Measurements from ENCODE around the gene CDC14A. TPM values are rescaled to one million over a fixed set of nuclear protein-coding genes. Genes with fewer than 3 reads are reported as not detected.

Gene CDC14A
- total RNA-seq, 1 donor from 2014 or later, result 0.79 TPM

- no peaks in the 10 kb centered on the region for H3K36me3 ChIP-seq (ENCODE audit: control insufficient read depth, insufficient read depth, low read length)
- DNase-seq (ENCODE audit: low read depth), result no peak
- no peak overlapping the region for H3K4me3 ChIP-seq (ENCODE audit: low read depth, low read length)
- FAIRE-seq, result no peak
- TF ChIP-seq, protein P1, sequence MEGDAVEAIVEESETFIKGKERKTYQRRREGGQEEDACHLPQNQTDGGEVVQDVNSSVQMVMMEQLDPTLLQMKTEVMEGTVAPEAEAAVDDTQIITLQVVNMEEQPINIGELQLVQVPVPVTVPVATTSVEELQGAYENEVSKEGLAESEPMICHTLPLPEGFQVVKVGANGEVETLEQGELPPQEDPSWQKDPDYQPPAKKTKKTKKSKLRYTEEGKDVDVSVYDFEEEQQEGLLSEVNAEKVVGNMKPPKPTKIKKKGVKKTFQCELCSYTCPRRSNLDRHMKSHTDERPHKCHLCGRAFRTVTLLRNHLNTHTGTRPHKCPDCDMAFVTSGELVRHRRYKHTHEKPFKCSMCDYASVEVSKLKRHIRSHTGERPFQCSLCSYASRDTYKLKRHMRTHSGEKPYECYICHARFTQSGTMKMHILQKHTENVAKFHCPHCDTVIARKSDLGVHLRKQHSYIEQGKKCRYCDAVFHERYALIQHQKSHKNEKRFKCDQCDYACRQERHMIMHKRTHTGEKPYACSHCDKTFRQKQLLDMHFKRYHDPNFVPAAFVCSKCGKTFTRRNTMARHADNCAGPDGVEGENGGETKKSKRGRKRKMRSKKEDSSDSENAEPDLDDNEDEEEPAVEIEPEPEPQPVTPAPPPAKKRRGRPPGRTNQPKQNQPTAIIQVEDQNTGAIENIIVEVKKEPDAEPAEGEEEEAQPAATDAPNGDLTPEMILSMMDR (IDR thresholded peaks at IDR 0.05; ENCODE audit: insufficient read depth, low read length, severe bottlenecking), result no peak
- H3K27me3 ChIP-seq (ENCODE audit: control insufficient read depth, insufficient read depth, low read length), result no peaks in the 10 kb centered on the region
These were observed 39.4 kb downstream of the CDC14A start for GRCh38 chr1:100391675-100392074.

- FAIRE-seq, result no peak
These were observed 40.5 kb downstream of the CDC14A start for GRCh38 chr1:100392756-100393155.

GRCh38 chr1:100394285-100394684 is 42.0 kb downstream of the CDC14A start:
- Histone ChIP-seq H3K36me3 (ENCODE audit: control insufficient read depth, insufficient read depth, low read length) (no peaks in the 10 kb centered on the region), H3K27me3 (ENCODE audit: control insufficient read depth, insufficient read depth, low read length) (no peaks in the 10 kb centered on the region), H3K4me3 (ENCODE audit: low read depth, low read length) (no peak overlapping the region)
- TF ChIP-seq, protein P1 (IDR thresholded peaks at IDR 0.05; ENCODE audit: insufficient read depth, low read length, severe bottlenecking), result no peak
- DNase-seq (ENCODE audit: low read depth) (no peak), FAIRE-seq (no peak)

More at GRCh38 chr1:100392756-100393155, 40.5 kb downstream of the CDC14A start:
- Histone ChIP-seq H3K4me3 (ENCODE audit: low read depth, low read length) (no peak overlapping the region), H3K27me3 (ENCODE audit: control insufficient read depth, insufficient read depth, low read length) (no peaks in the 10 kb centered on the region), H3K36me3 (ENCODE audit: control insufficient read depth, insufficient read depth, low read length) (no peaks in the 10 kb centered on the region)
- TF ChIP-seq, protein P1 (IDR thresholded peaks at IDR 0.05; ENCODE audit: insufficient read depth, low read length, severe bottlenecking), result no peak
- DNase-seq (ENCODE audit: low read depth), result no peak

GRCh38 chr1:100395913-100396312 is 43.6 kb downstream of the CDC14A start:
- no peaks in the 10 kb centered on the region for H3K36me3 ChIP-seq (ENCODE audit: control insufficient read depth, insufficient read depth, low read length)
- no peaks in the 10 kb centered on the region for H3K27me3 ChIP-seq (ENCODE audit: control insufficient read depth, insufficient read depth, low read length)
- no peak for FAIRE-seq
- TF ChIP-seq, protein P1 (IDR thresholded peaks at IDR 0.05; ENCODE audit: insufficient read depth, low read length, severe bottlenecking), result no peak
- no peak overlapping the region for H3K4me3 ChIP-seq (ENCODE audit: low read depth, low read length)
- no peak for DNase-seq (ENCODE audit: low read depth)

DNA sequence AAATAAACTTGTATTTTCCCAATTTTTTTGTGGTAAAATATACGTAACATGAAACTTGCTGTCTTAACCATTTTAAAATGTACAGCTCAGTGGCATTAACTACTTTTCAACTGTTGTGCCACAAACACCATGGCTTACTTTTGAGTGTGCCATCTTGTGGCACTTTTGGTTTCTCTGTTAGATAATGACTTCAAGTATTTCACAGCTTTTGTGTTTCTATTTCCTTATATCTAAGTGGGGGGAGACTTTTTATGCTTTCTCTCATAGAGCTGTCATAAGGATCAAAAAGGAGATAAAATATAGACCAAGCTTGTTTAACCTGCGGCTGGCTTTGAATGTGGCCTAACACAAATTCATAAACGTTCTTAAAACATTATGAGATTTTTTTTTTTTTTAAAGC is 44.3 kb downstream of the CDC14A start:
- TF ChIP-seq, protein P1 (IDR thresholded peaks at IDR 0.05; ENCODE audit: insufficient read depth, low read length, severe bottlenecking), result no peak
- FAIRE-seq (no peak), DNase-seq (ENCODE audit: low read depth) (no peak)
- H3K36me3 ChIP-seq (ENCODE audit: control insufficient read depth, insufficient read depth, low read length), result no peaks in the 10 kb centered on the region
- no peak overlapping the region for H3K4me3 ChIP-seq (ENCODE audit: low read depth, low read length)
- no peaks in the 10 kb centered on the region for H3K27me3 ChIP-seq (ENCODE audit: control insufficient read depth, insufficient read depth, low read length)

GRCh38 chr1:100397681-100398080 is 45.4 kb downstream of the CDC14A start:
- Histone ChIP-seq H3K27me3 (ENCODE audit: control insufficient read depth, insufficient read depth, low read length) (no peaks in the 10 kb centered on the region), H3K36me3 (ENCODE audit: control insufficient read depth, insufficient read depth, low read length) (no peaks in the 10 kb centered on the region), H3K4me3 (ENCODE audit: low read depth, low read length) (no peak overlapping the region)
- no peak for DNase-seq (ENCODE audit: low read depth)
- FAIRE-seq, result no peak
- TF ChIP-seq, protein P1 (IDR thresholded peaks at IDR 0.05; ENCODE audit: insufficient read depth, low read length, severe bottlenecking), result no peak
